Measurements from ENCODE around the gene RNF32.

The RNF32 gene

GRCh38 chr7:156669035-156669828, 28.7 kb downstream of the RNF32 start:
- no peak overlapping the region for H3K9ac ChIP-seq
- no peak overlapping the region for H2AFZ ChIP-seq (ENCODE audit: low read depth)
- no peak overlapping the region for H3K4me2 ChIP-seq
- no peak for TF ChIP-seq CTCF (conservative IDR thresholded peaks at IDR 0.05; ENCODE audit: low read depth, low read length)
- peaks cover 5% of the 10 kb centered on the region; the same call in 1 of the 2 replicates for H3K36me3 ChIP-seq (ENCODE audit: insufficient read depth)
- H3K27me3 ChIP-seq (ENCODE audit: insufficient read depth, low read depth) = no peaks in the 10 kb centered on the region
- no peaks in the 10 kb centered on the region for H3K4me1 ChIP-seq (ENCODE audit: low read depth, poor library complexity, severe bottlenecking)
- no peak overlapping the region for H3K27ac ChIP-seq
- no peak overlapping the region for H3K4me3 ChIP-seq (IDR thresholded peaks at IDR 0.05; ENCODE audit: insufficient read depth, low read depth, low read length)
- H4K20me1 ChIP-seq (ENCODE audit: insufficient read depth) = no peaks in the 10 kb centered on the region
- H3K79me2 ChIP-seq (ENCODE audit: insufficient read depth, low read depth) = no peaks in the 10 kb centered on the region

GRCh38 chr7:156673454-156673853, 32.9 kb downstream of the RNF32 start:
- H4K20me1 ChIP-seq (ENCODE audit: insufficient read depth) = no peaks in the 10 kb centered on the region
- no peak for TF ChIP-seq CTCF (conservative IDR thresholded peaks at IDR 0.05; ENCODE audit: low read depth, low read length)
- no peaks in the 10 kb centered on the region for H3K27me3 ChIP-seq (ENCODE audit: insufficient read depth, low read depth)
- H3K79me2 ChIP-seq (ENCODE audit: insufficient read depth, low read depth) = no peaks in the 10 kb centered on the region
- no peak overlapping the region for H3K4me2 ChIP-seq
- no peak overlapping the region for H3K27ac ChIP-seq
- H3K4me1 ChIP-seq (ENCODE audit: low read depth, poor library complexity, severe bottlenecking) = no peaks in the 10 kb centered on the region
- no peak overlapping the region for H3K4me3 ChIP-seq (IDR thresholded peaks at IDR 0.05; ENCODE audit: insufficient read depth, low read depth, low read length)
- H2AFZ ChIP-seq (ENCODE audit: low read depth) = no peak overlapping the region
- no peak overlapping the region for H3K9ac ChIP-seq
- peaks cover 13% of the 10 kb centered on the region; the same call in 1 of the 2 replicates for H3K36me3 ChIP-seq (ENCODE audit: insufficient read depth)

- Histone ChIP-seq H3K27me3 (ENCODE audit: insufficient read depth, low read depth) (no peaks in the 10 kb centered on the region), H3K4me2 (no peak overlapping the region), H3K4me1 (ENCODE audit: low read depth, poor library complexity, severe bottlenecking) (no peaks in the 10 kb centered on the region), H2AFZ (ENCODE audit: low read depth) (no peak overlapping the region), H3K27ac (no peak overlapping the region), H4K20me1 (ENCODE audit: insufficient read depth) (no peaks in the 10 kb centered on the region), H3K79me2 (ENCODE audit: insufficient read depth, low read depth) (no peaks in the 10 kb centered on the region), H3K36me3 (ENCODE audit: insufficient read depth) (peaks cover 13% of the 10 kb centered on the region; the same call in 1 of the 2 replicates), H3K4me3 (IDR thresholded peaks at IDR 0.05; ENCODE audit: insufficient read depth, low read depth, low read length) (no peak overlapping the region), H3K9ac (no peak overlapping the region)
- TF ChIP-seq CTCF (conservative IDR thresholded peaks at IDR 0.05; ENCODE audit: low read depth, low read length) = no peak
Observed at GRCh38 chr7:156673902-156674301, 33.3 kb downstream of the RNF32 start.

GRCh38 chr7:156675721-156676120, 35.1 kb downstream of the RNF32 start:
- Histone ChIP-seq H3K36me3 (ENCODE audit: insufficient read depth) (peaks cover 13% of the 10 kb centered on the region; the same call in 1 of the 2 replicates), H4K20me1 (ENCODE audit: insufficient read depth) (no peaks in the 10 kb centered on the region)

More at GRCh38 chr7:156675721-156676120, 35.1 kb downstream of the RNF32 start:
- H3K4me3 ChIP-seq (IDR thresholded peaks at IDR 0.05; ENCODE audit: insufficient read depth, low read depth, low read length) = no peak overlapping the region
- TF ChIP-seq CTCF (conservative IDR thresholded peaks at IDR 0.05; ENCODE audit: low read depth, low read length) = no peak
- H3K4me1 ChIP-seq (ENCODE audit: low read depth, poor library complexity, severe bottlenecking) = no peaks in the 10 kb centered on the region
- H3K79me2 ChIP-seq (ENCODE audit: insufficient read depth, low read depth) = no peaks in the 10 kb centered on the region
- H3K27ac ChIP-seq = no peak overlapping the region
- no peak overlapping the region for H2AFZ ChIP-seq (ENCODE audit: low read depth)
- no peak overlapping the region for H3K4me2 ChIP-seq
- no peaks in the 10 kb centered on the region for H3K27me3 ChIP-seq (ENCODE audit: insufficient read depth, low read depth)
- H3K9ac ChIP-seq = no peak overlapping the region

Data from KMS-11 (cell line).